GM23338 (cell line): ENCODE data around the gene GID4. TPM values are rescaled to one million over a fixed set of nuclear protein-coding genes. Genes with fewer than 3 reads are reported as not detected.

Source experiments
- ATAC-seq: fragments of 200-7000 bp; cut with Tn5 transposase; 3 replicates; pipeline ENCODE4 v1.9.1; 2020
- DNase-seq: peaks from one replicate; pipeline ENCODE4 v3.0.0-alpha.2; 2015; ENCODE audit warnings: low spot score
- H2AFZ ChIP-seq: fragments of 200-600 bp; sonication (generic); 2 replicates; pipeline ENCODE4 v1.8.0; 2016; ENCODE audit warnings: antibody characterized with exemption, mild to moderate bottlenecking, moderate library complexity
- H3F3A ChIP-seq: fragments of 200-600 bp; sonication (generic); replicated peaks from 2 replicates; pipeline ENCODE4 v1.8.0; 2017; ENCODE audit warnings: antibody characterized with exemption, mixed run types, low read depth
- H3K27ac ChIP-seq: fragments of 200-600 bp; sonication (generic); 2 replicates; pipeline ENCODE4 v1.6.1; 2016; ENCODE audit warnings: low read depth
- H3K27me3 ChIP-seq: fragments of 200-600 bp; sonication (generic); 2 replicates; pipeline ENCODE4 v1.8.0; 2016; ENCODE audit warnings: mild to moderate bottlenecking, mixed run types, moderate library complexity; ENCODE audit not compliant: insufficient read depth
- H3K36me3 ChIP-seq: fragments of 200-600 bp; sonication (generic); 2 replicates; pipeline ENCODE4 v1.8.0; 2016; ENCODE audit warnings: mild to moderate bottlenecking; ENCODE audit not compliant: insufficient read depth
- H3K4me1 ChIP-seq: fragments of 200-600 bp; sonication (generic); 2 replicates; pipeline ENCODE4 v1.8.0; 2016; ENCODE audit warnings: mild to moderate bottlenecking, moderate library complexity; ENCODE audit not compliant: insufficient read depth
- H3K4me2 ChIP-seq: fragments of 200-600 bp; sonication (generic); 2 replicates; pipeline ENCODE4 v1.7.1; 2017; ENCODE audit warnings: mixed run types
- H3K4me3 ChIP-seq: fragments of 200-600 bp; sonication (generic); 2 replicates; pipeline ENCODE4 v1.6.1; 2016; ENCODE audit warnings: mixed run types
- H3K79me2 ChIP-seq: fragments of 200-600 bp; sonication (generic); replicated peaks from 2 replicates; pipeline ENCODE4 v1.8.0; 2017; ENCODE audit warnings: mild to moderate bottlenecking; ENCODE audit not compliant: insufficient read depth
- H3K9me2 ChIP-seq: fragments of 200-600 bp; sonication (generic); 2 replicates; pipeline ENCODE4 v1.8.0; 2017; ENCODE audit not compliant: insufficient read depth
- H4K20me1 ChIP-seq: fragments of 200-600 bp; sonication (generic); replicated peaks from 2 replicates; pipeline ENCODE4 v1.8.0; 2017; ENCODE audit warnings: mild to moderate bottlenecking; ENCODE audit not compliant: insufficient read depth
- H3K27ac Mint-ChIP-seq: 2 replicates; pipeline ENCODE4 v1.8.0; 2020; ENCODE audit warnings: inconsistent platforms, mild to moderate bottlenecking, moderate library complexity, mixed read lengths
- H3K27me3 Mint-ChIP-seq: 3 replicates; pipeline ENCODE4 v1.8.0; 2022; ENCODE audit warnings: low read depth, mild to moderate bottlenecking, moderate library complexity, mixed read lengths, inconsistent platforms; ENCODE audit not compliant: insufficient read depth, poor library complexity
- H3K36me3 Mint-ChIP-seq: 3 replicates; pipeline ENCODE4 v1.8.0; 2021; ENCODE audit warnings: low read depth, mild to moderate bottlenecking, inconsistent platforms, moderate library complexity, mixed read lengths
- H3K4me1 Mint-ChIP-seq: 3 replicates; pipeline ENCODE4 v1.8.0; 2020; ENCODE audit warnings: mild to moderate bottlenecking, inconsistent platforms, mixed read lengths
- H3K4me3 Mint-ChIP-seq: 3 replicates; pipeline ENCODE4 v1.8.0; 2021; ENCODE audit warnings: moderate library complexity, mild to moderate bottlenecking, inconsistent platforms, mixed read lengths
- H3K9me3 Mint-ChIP-seq: 3 replicates; pipeline ENCODE4 v1.8.0; 2020; ENCODE audit warnings: moderate library complexity, mild to moderate bottlenecking, inconsistent platforms, mixed read lengths
- CREB1 ChIP-seq: fragments of 250-450 bp; sonication (Bioruptor Pico); IDR thresholded peaks from 2 replicates; pipeline ENCODE4 v1.5.0; 2020; ENCODE audit warnings: low read depth, mild to moderate bottlenecking, moderate library complexity
- EZH2 ChIP-seq: fragments of 200-600 bp; sonication (generic); IDR thresholded peaks from one replicate; pipeline ENCODE4 v1.8.0; 2017; ENCODE audit warnings: antibody characterized with exemption, mild to moderate bottlenecking, low read depth; ENCODE audit not compliant: unreplicated experiment
- EZH2phosphoT487 ChIP-seq: fragments of 200-600 bp; sonication (generic); IDR thresholded peaks from one replicate; pipeline ENCODE4 v1.8.1; 2018; ENCODE audit warnings: antibody characterized with exemption; ENCODE audit not compliant: unreplicated experiment
- JUNB ChIP-seq: IDR thresholded peaks from one replicate; pipeline ENCODE4 v1.6.1; 2016; ENCODE audit warnings: antibody characterized with exemption; ENCODE audit not compliant: unreplicated experiment
- NANOG ChIP-seq: IDR thresholded peaks from 2 replicates; pipeline ENCODE4 v1.6.1; 2016; ENCODE audit warnings: antibody characterized with exemption, borderline replicate concordance
- POLR2AphosphoS5 ChIP-seq: IDR thresholded peaks from 2 replicates; pipeline ENCODE4 v1.6.1; 2016; ENCODE audit warnings: antibody characterized with exemption, low read depth
- REST ChIP-seq: IDR thresholded peaks from one replicate; pipeline ENCODE4 v1.6.1; 2018; ENCODE audit warnings: antibody characterized with exemption; ENCODE audit not compliant: unreplicated experiment
- STAT1 ChIP-seq: IDR thresholded peaks from one replicate; pipeline ENCODE4 v1.6.1; 2016; ENCODE audit warnings: antibody characterized with exemption; ENCODE audit not compliant: unreplicated experiment
- ZNF114 ChIP-seq: fragments of 250-450 bp; sonication (Bioruptor Pico); IDR thresholded peaks from 2 replicates; pipeline ENCODE4 v1.5.0; 2020; ENCODE audit warnings: mild to moderate bottlenecking, moderate library complexity
- ZNF331 ChIP-seq: fragments of 250-450 bp; sonication (Bioruptor Pico); IDR thresholded peaks from 2 replicates; pipeline ENCODE4 v1.5.0; 2020; ENCODE audit warnings: low read depth, mild to moderate bottlenecking, moderate library complexity
- polyA plus RNA-seq: library from polyadenylated mRNA; unstranded; fragments of >200 nt; fragmentation: Nextera tagmentation; extraction: Ambion mirVana; gene quantifications from 2 replicates; pipeline ENCODE4 v1.2.1, GENCODE V29; 2016
- total RNA-seq: library from RNA; depleted of rRNA; stranded (reverse); fragments of >200 nt; shearing (Covaris generic); gene quantifications from 2 replicates; pipeline ENCODE4 v1.2.3, GENCODE V29; 2014
- TF ChIP-seq, protein P1 (sequence below): fragments of 250-450 bp; sonication (Bioruptor Pico); IDR thresholded peaks from 2 replicates; pipeline ENCODE4 v1.5.0; 2020; ENCODE audit warnings: mild to moderate bottlenecking, moderate library complexity
- TF ChIP-seq, protein P2 (sequence below), 2 experiments: fragments of 200-600 bp in 1 of 2; sonication (generic) in 1 of 2; conservative IDR thresholded peaks; 2 replicates each; pipeline versions ENCODE4 v1.5.1 to v1.6.1; 2016 to 2017; ENCODE audit warnings: antibody characterized with exemption in 2 of 2, low read depth in 2 of 2, mild to moderate bottlenecking in 2 of 2, moderate library complexity in 1 of 2
- TF ChIP-seq, protein P3 (sequence below): IDR thresholded peaks from 2 replicates; pipeline ENCODE4 v1.6.1; 2016; ENCODE audit warnings: antibody characterized with exemption

Gene GID4
- total and polyA plus RNA-seq, 2 experiments from 2014 or later = 6.3 to 11.2 TPM

DNA sequence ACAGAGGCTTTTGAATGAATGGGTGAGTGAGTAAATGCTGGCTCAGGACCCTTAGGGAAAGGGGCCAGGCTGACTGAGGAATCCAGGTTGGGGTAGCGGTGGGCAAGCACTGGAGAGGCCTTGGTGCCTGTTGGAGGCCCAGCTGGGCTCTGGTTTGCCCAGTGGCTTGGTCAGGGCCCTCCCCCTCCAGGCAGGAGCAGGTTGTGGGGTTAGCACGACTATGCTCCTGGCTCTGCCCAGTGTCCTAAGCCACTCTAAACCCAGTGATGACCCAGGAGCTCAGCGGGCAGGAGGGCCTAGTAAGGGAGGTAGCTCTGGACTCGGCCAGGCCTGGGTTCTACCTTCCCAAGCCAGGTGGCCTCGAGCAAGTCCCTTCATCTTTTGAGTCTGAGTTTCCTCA, 76.9 kb downstream of the GID4 start (continued):
- TF ChIP-seq, protein P1, sequence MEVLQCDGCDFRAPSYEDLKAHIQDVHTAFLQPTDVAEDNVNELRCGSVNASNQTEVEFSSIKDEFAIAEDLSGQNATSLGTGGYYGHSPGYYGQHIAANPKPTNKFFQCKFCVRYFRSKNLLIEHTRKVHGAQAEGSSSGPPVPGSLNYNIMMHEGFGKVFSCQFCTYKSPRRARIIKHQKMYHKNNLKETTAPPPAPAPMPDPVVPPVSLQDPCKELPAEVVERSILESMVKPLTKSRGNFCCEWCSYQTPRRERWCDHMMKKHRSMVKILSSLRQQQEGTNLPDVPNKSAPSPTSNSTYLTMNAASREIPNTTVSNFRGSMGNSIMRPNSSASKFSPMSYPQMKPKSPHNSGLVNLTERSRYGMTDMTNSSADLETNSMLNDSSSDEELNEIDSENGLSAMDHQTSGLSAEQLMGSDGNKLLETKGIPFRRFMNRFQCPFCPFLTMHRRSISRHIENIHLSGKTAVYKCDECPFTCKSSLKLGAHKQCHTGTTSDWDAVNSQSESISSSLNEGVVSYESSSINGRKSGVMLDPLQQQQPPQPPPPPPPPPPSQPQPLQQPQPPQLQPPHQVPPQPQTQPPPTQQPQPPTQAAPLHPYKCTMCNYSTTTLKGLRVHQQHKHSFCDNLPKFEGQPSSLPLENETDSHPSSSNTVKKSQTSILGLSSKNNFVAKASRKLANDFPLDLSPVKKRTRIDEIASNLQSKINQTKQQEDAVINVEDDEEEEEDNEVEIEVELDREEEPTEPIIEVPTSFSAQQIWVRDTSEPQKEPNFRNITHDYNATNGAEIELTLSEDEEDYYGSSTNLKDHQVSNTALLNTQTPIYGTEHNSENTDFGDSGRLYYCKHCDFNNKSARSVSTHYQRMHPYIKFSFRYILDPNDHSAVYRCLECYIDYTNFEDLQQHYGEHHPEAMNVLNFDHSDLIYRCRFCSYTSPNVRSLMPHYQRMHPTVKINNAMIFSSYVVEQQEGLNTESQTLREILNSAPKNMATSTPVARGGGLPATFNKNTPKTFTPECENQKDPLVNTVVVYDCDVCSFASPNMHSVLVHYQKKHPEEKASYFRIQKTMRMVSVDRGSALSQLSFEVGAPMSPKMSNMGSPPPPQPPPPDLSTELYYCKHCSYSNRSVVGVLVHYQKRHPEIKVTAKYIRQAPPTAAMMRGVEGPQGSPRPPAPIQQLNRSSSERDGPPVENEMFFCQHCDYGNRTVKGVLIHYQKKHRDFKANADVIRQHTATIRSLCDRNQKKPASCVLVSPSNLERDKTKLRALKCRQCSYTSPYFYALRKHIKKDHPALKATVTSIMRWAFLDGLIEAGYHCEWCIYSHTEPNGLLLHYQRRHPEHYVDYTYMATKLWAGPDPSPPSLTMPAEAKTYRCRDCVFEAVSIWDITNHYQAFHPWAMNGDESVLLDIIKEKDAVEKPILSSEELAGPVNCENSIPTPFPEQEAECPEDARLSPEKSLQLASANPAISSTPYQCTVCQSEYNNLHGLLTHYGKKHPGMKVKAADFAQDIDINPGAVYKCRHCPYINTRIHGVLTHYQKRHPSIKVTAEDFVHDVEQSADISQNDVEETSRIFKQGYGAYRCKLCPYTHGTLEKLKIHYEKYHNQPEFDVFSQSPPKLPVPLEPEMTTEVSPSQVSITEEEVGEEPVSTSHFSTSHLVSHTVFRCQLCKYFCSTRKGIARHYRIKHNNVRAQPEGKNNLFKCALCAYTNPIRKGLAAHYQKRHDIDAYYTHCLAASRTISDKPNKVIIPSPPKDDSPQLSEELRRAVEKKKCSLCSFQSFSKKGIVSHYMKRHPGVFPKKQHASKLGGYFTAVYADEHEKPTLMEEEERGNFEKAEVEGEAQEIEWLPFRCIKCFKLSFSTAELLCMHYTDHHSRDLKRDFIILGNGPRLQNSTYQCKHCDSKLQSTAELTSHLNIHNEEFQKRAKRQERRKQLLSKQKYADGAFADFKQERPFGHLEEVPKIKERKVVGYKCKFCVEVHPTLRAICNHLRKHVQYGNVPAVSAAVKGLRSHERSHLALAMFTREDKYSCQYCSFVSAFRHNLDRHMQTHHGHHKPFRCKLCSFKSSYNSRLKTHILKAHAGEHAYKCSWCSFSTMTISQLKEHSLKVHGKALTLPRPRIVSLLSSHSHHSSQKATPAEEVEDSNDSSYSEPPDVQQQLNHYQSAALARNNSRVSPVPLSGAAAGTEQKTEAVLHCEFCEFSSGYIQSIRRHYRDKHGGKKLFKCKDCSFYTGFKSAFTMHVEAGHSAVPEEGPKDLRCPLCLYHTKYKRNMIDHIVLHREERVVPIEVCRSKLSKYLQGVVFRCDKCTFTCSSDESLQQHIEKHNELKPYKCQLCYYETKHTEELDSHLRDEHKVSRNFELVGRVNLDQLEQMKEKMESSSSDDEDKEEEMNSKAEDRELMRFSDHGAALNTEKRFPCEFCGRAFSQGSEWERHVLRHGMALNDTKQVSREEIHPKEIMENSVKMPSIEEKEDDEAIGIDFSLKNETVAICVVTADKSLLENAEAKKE (CRISPR knock-in tag) = no peak
- no peak for TF ChIP-seq JUNB
- TF ChIP-seq STAT1 = no peak
- TF ChIP-seq ZNF331 = no peak
- TF ChIP-seq EZH2 = no peak
- no peak for TF ChIP-seq POLR2AphosphoS5
- no peak for TF ChIP-seq CREB1 (CRISPR knock-in tag)
- no peak for TF ChIP-seq EZH2phosphoT487
- TF ChIP-seq NANOG = no peak

GRCh38 chr17:18117533-18117932, 78.3 kb downstream of the GID4 start:
- Histone ChIP-seq H3K9me2 (no peaks in the 10 kb centered on the region), H2AFZ (no peak overlapping the region), H3K79me2 (no peaks in the 10 kb centered on the region), H3K4me2 (no peak overlapping the region), H3K4me1 (no peaks in the 10 kb centered on the region), H4K20me1 (no peaks in the 10 kb centered on the region), H3K36me3 (no peaks in the 10 kb centered on the region), H3F3A (no peaks in the 10 kb centered on the region), H3K27ac (no peak overlapping the region), H3K4me3 (no peak overlapping the region), H3K27me3 (no peaks in the 10 kb centered on the region)
- Mint-ChIP-seq H3K4me3 (no peak overlapping the region), H3K36me3 (no peaks in the 10 kb centered on the region), H3K9me3 (peaks cover 10% of the 10 kb centered on the region; the same call in 2 of the 3 replicates), H3K27me3 (peaks cover 1% of the 10 kb centered on the region), H3K4me1 (no peaks in the 10 kb centered on the region; the same call in 2 of the 3 replicates), H3K27ac (no peak overlapping the region)
- DNase-seq (no peak), ATAC-seq (no peak)
- TF ChIP-seq POLR2AphosphoS5 = no peak
- no peak for TF ChIP-seq EZH2
- TF ChIP-seq CREB1 (CRISPR knock-in tag) = no peak
- TF ChIP-seq ZNF331 = no peak
- no peak for TF ChIP-seq REST
- no peak for TF ChIP-seq JUNB
- TF ChIP-seq, protein P2, sequence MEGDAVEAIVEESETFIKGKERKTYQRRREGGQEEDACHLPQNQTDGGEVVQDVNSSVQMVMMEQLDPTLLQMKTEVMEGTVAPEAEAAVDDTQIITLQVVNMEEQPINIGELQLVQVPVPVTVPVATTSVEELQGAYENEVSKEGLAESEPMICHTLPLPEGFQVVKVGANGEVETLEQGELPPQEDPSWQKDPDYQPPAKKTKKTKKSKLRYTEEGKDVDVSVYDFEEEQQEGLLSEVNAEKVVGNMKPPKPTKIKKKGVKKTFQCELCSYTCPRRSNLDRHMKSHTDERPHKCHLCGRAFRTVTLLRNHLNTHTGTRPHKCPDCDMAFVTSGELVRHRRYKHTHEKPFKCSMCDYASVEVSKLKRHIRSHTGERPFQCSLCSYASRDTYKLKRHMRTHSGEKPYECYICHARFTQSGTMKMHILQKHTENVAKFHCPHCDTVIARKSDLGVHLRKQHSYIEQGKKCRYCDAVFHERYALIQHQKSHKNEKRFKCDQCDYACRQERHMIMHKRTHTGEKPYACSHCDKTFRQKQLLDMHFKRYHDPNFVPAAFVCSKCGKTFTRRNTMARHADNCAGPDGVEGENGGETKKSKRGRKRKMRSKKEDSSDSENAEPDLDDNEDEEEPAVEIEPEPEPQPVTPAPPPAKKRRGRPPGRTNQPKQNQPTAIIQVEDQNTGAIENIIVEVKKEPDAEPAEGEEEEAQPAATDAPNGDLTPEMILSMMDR (conservative IDR thresholded peaks at IDR 0.05; ENCODE audit: low read depth in 2 of 2) = no peak
- TF ChIP-seq ZNF114 = no peak
- no peak for TF ChIP-seq EZH2phosphoT487
- TF ChIP-seq, protein P3, sequence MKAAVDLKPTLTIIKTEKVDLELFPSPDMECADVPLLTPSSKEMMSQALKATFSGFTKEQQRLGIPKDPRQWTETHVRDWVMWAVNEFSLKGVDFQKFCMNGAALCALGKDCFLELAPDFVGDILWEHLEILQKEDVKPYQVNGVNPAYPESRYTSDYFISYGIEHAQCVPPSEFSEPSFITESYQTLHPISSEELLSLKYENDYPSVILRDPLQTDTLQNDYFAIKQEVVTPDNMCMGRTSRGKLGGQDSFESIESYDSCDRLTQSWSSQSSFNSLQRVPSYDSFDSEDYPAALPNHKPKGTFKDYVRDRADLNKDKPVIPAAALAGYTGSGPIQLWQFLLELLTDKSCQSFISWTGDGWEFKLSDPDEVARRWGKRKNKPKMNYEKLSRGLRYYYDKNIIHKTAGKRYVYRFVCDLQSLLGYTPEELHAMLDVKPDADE = no peak
- no peak for TF ChIP-seq STAT1
